ENCODE measurements around the gene ZNF462. TPM values are rescaled to one million over a fixed set of nuclear protein-coding genes. Genes with fewer than 3 reads are reported as not detected.
A peak's percentile ranks its signal among the peaks of the same experiment; 100 is the strongest.
"Not testable (repeated sequence)": the region's sequence is repeated elsewhere in the genome, so short reads cannot be mapped to it uniquely, and the experiment has no call there.

ZNF462 gene
- total and polyA plus RNA-seq, 2 donors = 2.0 to 6.6 TPM

- Histone ChIP-seq H3K27me3 (ENCODE audit: control insufficient read depth in 2 of 2, insufficient read depth in 1 of 2, low read length in 1 of 2) (no peaks in the 10 kb centered on the region), H3K27ac (ENCODE audit: low read depth in 1 of 2, low read length in 1 of 2) (no peak overlapping the region), H3K9me3 (ENCODE audit: control insufficient read depth in 2 of 2, insufficient read depth in 1 of 2, low read length in 1 of 2) (no peaks in the 10 kb centered on the region), H3K4me3 (ENCODE audit: low read length in 2 of 2) (no peak overlapping the region), H3K36me3 (ENCODE audit: control insufficient read depth in 2 of 2, insufficient read depth in 2 of 2, low read length in 1 of 2) (no peaks in the 10 kb centered on the region), H3K4me1 (ENCODE audit: control insufficient read depth in 2 of 2, insufficient read depth in 2 of 2, low read length in 2 of 2) (no peaks in the 10 kb centered on the region)
- no peak for DNase-seq (ENCODE audit: low read depth in 6 of 9, low spot score in 9 of 9)
- 56% methylated on average over 4 of the region's 4 CpGs for WGBS
Observed at GRCh38 chr9:106830527-106831150, 32.3 kb upstream of the ZNF462 start.

DNA sequence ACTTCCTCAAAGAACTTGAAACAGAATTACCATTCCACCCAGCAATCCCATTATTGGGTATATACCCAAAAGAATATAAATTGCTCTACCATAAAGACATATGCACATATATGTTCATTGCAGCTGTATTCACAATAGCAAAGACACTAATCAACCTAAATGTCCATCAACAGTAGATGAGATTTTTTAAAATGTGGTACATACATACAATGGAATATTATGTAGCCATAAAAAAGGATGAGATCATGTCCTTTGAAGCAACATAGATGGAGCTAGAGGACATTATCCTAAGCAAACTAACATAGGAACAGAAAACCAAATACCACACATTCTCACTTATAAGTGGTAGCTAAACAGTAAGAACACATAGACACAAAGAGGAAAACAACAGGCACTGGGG is 28.1 kb upstream of the ZNF462 start:
- DNase-seq (ENCODE audit: low read depth in 6 of 9, low spot score in 9 of 9) = no peak
- Histone ChIP-seq H3K9me3 (ENCODE audit: control insufficient read depth in 2 of 2, insufficient read depth in 1 of 2, low read length in 1 of 2) (no peaks in the 10 kb centered on the region), H3K4me3 (ENCODE audit: low read length in 2 of 2) (no peak overlapping the region), H3K27me3 (ENCODE audit: control insufficient read depth in 2 of 2, insufficient read depth in 1 of 2, low read length in 1 of 2) (no peaks in the 10 kb centered on the region), H3K36me3 (ENCODE audit: control insufficient read depth in 2 of 2, insufficient read depth in 2 of 2, low read length in 1 of 2) (no peaks in the 10 kb centered on the region), H3K4me1 (ENCODE audit: control insufficient read depth in 2 of 2, insufficient read depth in 2 of 2, low read length in 2 of 2) (no peaks in the 10 kb centered on the region), H3K27ac (ENCODE audit: low read depth in 1 of 2, low read length in 1 of 2) (no peak overlapping the region)

DNA sequence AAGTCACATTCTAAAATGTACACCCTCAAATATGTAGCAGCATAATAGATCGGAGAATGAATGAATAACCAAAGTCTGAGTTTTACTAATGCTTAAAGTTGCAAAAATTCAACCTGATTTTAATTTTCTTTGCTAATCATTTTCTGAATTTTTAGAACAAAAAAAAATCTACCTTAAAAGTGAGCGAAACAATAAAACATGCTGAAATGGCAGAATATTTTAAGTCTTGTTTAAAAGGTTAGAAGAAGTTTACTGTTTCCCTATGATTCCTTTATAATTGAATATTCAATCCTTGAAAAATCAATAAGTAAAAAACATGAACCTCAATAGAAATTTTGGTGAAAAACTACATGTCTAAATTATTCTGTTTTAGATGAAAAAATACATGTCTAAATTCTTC is 27.1 kb upstream of the ZNF462 start:
- WGBS = 96% methylated on average over 2 of the region's 2 CpGs

GRCh38 chr9:106843371-106843770 is 19.6 kb upstream of the ZNF462 start:
- Histone ChIP-seq H3K27ac (ENCODE audit: low read depth in 1 of 2, low read length in 1 of 2) (no peak overlapping the region), H3K9me3 (ENCODE audit: control insufficient read depth in 2 of 2, insufficient read depth in 1 of 2, low read length in 1 of 2) (no peaks in the 10 kb centered on the region), H3K4me1 (ENCODE audit: control insufficient read depth in 2 of 2, insufficient read depth in 2 of 2, low read length in 2 of 2) (no peaks in the 10 kb centered on the region), H3K4me3 (ENCODE audit: low read length in 2 of 2) (no peak overlapping the region), H3K27me3 (ENCODE audit: control insufficient read depth in 2 of 2, insufficient read depth in 1 of 2, low read length in 1 of 2) (no peaks in the 10 kb centered on the region), H3K36me3 (ENCODE audit: control insufficient read depth in 2 of 2, insufficient read depth in 2 of 2, low read length in 1 of 2) (no peaks in the 10 kb centered on the region)
- no peak for DNase-seq (ENCODE audit: low read depth in 6 of 9, low spot score in 9 of 9)
- WGBS = 90% methylated on average over 1 of the region's 1 CpG

More for the DNA sequence above, 27.1 kb upstream of the ZNF462 start:
- H3K36me3 ChIP-seq (ENCODE audit: control insufficient read depth in 2 of 2, insufficient read depth in 2 of 2, low read length in 1 of 2) = no peaks in the 10 kb centered on the region
- H3K4me1 ChIP-seq (ENCODE audit: control insufficient read depth in 2 of 2, insufficient read depth in 2 of 2, low read length in 2 of 2) = no peaks in the 10 kb centered on the region
- no peaks in the 10 kb centered on the region for H3K27me3 ChIP-seq (ENCODE audit: control insufficient read depth in 2 of 2, insufficient read depth in 1 of 2, low read length in 1 of 2)
- no peaks in the 10 kb centered on the region for H3K9me3 ChIP-seq (ENCODE audit: control insufficient read depth in 2 of 2, insufficient read depth in 1 of 2, low read length in 1 of 2)
- H3K4me3 ChIP-seq (ENCODE audit: low read length in 2 of 2) = no peak overlapping the region
- no peak for DNase-seq (ENCODE audit: low read depth in 6 of 9, low spot score in 9 of 9)
- H3K27ac ChIP-seq (ENCODE audit: low read depth in 1 of 2, low read length in 1 of 2) = no peak overlapping the region

DNA sequence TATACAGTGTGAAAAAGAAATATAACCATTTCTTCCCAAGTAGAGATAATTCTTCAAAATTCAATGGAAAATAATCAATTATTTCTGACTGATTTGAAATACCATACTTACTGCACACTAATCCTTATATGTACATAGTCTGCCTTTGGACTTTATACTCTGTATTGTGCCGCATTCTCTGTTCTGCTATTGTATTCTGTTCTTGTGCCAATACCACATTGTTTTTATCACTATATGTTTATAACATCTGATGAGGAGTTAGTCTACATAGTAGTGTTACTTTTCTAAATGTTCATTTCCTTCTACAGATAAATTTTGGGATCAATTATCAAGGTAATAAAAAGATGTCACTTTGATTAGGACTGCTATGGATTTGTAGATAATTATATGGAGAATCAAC is 16.7 kb upstream of the ZNF462 start:
- H3K27ac ChIP-seq (ENCODE audit: low read depth in 1 of 2, low read length in 1 of 2) = no peak overlapping the region
- H3K27me3 ChIP-seq (ENCODE audit: control insufficient read depth in 2 of 2, insufficient read depth in 1 of 2, low read length in 1 of 2) = no peaks in the 10 kb centered on the region
- H3K9me3 ChIP-seq (ENCODE audit: control insufficient read depth in 2 of 2, insufficient read depth in 1 of 2, low read length in 1 of 2) = no peaks in the 10 kb centered on the region
- DNase-seq (ENCODE audit: low read depth in 6 of 9, low spot score in 9 of 9) = no peak
- H3K4me1 ChIP-seq (ENCODE audit: control insufficient read depth in 2 of 2, insufficient read depth in 2 of 2, low read length in 2 of 2) = no peaks in the 10 kb centered on the region
- WGBS = 90% methylated on average over 1 of the region's 1 CpG
- no peaks in the 10 kb centered on the region for H3K36me3 ChIP-seq (ENCODE audit: control insufficient read depth in 2 of 2, insufficient read depth in 2 of 2, low read length in 1 of 2)
- H3K4me3 ChIP-seq (ENCODE audit: low read length in 2 of 2) = no peak overlapping the region

DNA sequence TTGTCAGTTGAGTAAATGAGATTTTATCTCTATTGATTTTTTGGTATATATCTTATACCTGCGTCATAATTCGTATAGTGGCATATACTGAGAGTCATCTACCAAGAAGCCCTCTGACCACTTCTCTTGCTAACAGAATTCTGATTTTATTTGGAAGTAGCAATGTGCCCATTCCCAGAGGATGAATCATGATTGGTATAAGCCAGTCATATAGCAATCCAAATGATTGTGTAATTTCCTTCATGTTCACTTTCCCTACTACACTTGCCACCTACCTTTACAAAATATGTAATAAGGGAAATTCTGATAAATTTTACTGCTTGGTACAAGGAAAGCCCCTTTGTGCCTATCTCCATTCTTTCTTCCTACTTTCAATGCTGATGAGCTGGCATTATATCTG is 16.1 kb upstream of the ZNF462 start:
- no peaks in the 10 kb centered on the region for H3K9me3 ChIP-seq (ENCODE audit: control insufficient read depth in 2 of 2, insufficient read depth in 1 of 2, low read length in 1 of 2)
- no peaks in the 10 kb centered on the region for H3K36me3 ChIP-seq (ENCODE audit: control insufficient read depth in 2 of 2, insufficient read depth in 2 of 2, low read length in 1 of 2)
- no peaks in the 10 kb centered on the region for H3K27me3 ChIP-seq (ENCODE audit: control insufficient read depth in 2 of 2, insufficient read depth in 1 of 2, low read length in 1 of 2)
- 97% methylated on average over 2 of the region's 2 CpGs for WGBS
- no peaks in the 10 kb centered on the region for H3K4me1 ChIP-seq (ENCODE audit: control insufficient read depth in 2 of 2, insufficient read depth in 2 of 2, low read length in 2 of 2)
- no peak overlapping the region for H3K27ac ChIP-seq (ENCODE audit: low read depth in 1 of 2, low read length in 1 of 2)
- no peak for DNase-seq (ENCODE audit: low read depth in 6 of 9, low spot score in 9 of 9)
- H3K4me3 ChIP-seq (ENCODE audit: low read length in 2 of 2) = no peak overlapping the region

- not testable (repeated sequence) for H3K36me3 ChIP-seq (ENCODE audit: control insufficient read depth in 2 of 2, insufficient read depth in 2 of 2, low read length in 1 of 2); H3K4me3 ChIP-seq (ENCODE audit: low read length in 2 of 2); DNase-seq (ENCODE audit: low read depth in 6 of 9, low spot score in 9 of 9); H3K4me1 ChIP-seq (ENCODE audit: control insufficient read depth in 2 of 2, insufficient read depth in 2 of 2, low read length in 2 of 2); H3K27ac ChIP-seq (ENCODE audit: low read depth in 1 of 2, low read length in 1 of 2); H3K9me3 ChIP-seq (ENCODE audit: control insufficient read depth in 2 of 2, insufficient read depth in 1 of 2, low read length in 1 of 2); H3K27me3 ChIP-seq (ENCODE audit: control insufficient read depth in 2 of 2, insufficient read depth in 1 of 2, low read length in 1 of 2)
- WGBS = 96% methylated on average over 8 of the region's 8 CpGs
Observed at GRCh38 chr9:106851640-106852039, 11.3 kb upstream of the ZNF462 start.

DNA sequence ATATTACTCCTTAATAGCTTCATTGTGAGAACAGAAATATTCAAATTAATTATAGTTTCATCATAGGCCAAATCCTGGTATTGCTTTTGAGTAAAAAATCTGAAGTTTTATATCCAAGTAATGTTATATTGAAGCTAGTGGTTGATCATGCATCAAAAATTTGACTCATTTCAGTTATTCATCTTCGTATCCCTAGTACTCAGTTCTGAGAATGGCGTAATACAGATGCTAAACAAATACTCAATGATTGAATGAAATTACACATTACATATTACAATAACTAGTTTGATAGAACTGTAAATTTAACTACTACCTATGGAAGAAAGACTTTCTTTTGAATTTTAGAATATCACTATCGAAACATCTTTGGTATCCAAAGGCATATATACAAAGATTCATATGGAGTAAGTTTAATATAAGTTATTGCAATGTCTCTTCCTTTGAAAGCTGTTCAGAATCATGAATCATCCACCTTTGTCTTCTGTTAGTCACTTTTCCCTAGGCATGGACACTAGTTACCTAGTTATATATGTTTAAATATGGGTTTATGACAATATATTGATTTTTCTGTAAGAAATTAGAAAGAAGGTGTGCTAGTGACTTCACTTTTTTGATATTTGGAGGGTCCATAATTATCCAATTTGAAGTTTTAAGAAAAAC is 5.0 kb upstream of the ZNF462 start:
- 97% methylated on average over 3 of the region's 3 CpGs for WGBS
- Histone ChIP-seq H3K9me3 (ENCODE audit: control insufficient read depth in 2 of 2, insufficient read depth in 1 of 2, low read length in 1 of 2) (peaks cover 0 to 6% of the 10 kb centered on the region in 2 donors), H3K4me1 (ENCODE audit: control insufficient read depth in 2 of 2, insufficient read depth in 2 of 2, low read length in 2 of 2) (peaks cover 4 to 27% of the 10 kb centered on the region in 2 donors), H3K36me3 (ENCODE audit: control insufficient read depth in 2 of 2, insufficient read depth in 2 of 2, low read length in 1 of 2) (no peaks in the 10 kb centered on the region), H3K27me3 (ENCODE audit: control insufficient read depth in 2 of 2, insufficient read depth in 1 of 2, low read length in 1 of 2) (peaks cover 36 to 49% of the 10 kb centered on the region in 2 donors), H3K4me3 (ENCODE audit: low read length in 2 of 2) (no peak overlapping the region), H3K27ac (ENCODE audit: low read depth in 1 of 2, low read length in 1 of 2) (no peak overlapping the region)
- DNase-seq (ENCODE audit: low read depth in 6 of 9, low spot score in 9 of 9) = no peak

- Histone ChIP-seq H3K27ac (ENCODE audit: low read depth in 1 of 2, low read length in 1 of 2) (peak overlapping the region; percentile 3 to 72), H3K36me3 (ENCODE audit: control insufficient read depth in 2 of 2, insufficient read depth in 2 of 2, low read length in 1 of 2) (no peaks in the 10 kb centered on the region), H3K4me3 (ENCODE audit: low read length in 2 of 2) (peak overlapping the region; percentile 33 to 47), H3K9me3 (ENCODE audit: control insufficient read depth in 2 of 2, insufficient read depth in 1 of 2, low read length in 1 of 2) (peaks cover 0 to 6% of the 10 kb centered on the region in 2 donors), H3K4me1 (ENCODE audit: control insufficient read depth in 2 of 2, insufficient read depth in 2 of 2, low read length in 2 of 2) (peaks cover 4 to 42% of the 10 kb centered on the region in 2 donors), H3K27me3 (ENCODE audit: control insufficient read depth in 2 of 2, insufficient read depth in 1 of 2, low read length in 1 of 2) (peaks cover 36 to 67% of the 10 kb centered on the region in 2 donors)
- DNase-seq (ENCODE audit: low read depth in 6 of 9, low spot score in 9 of 9) = peak in 2 of 9 donors; percentile 8 to 39
- WGBS = 2% methylated on average over 43 of the region's 43 CpGs
Observed at GRCh38 chr9:106859957-106860720, 2.8 kb upstream of the ZNF462 start.

Measured in thymus (tissue), 11 donors.